ENCODE results near the gene SSH2.

DNA sequence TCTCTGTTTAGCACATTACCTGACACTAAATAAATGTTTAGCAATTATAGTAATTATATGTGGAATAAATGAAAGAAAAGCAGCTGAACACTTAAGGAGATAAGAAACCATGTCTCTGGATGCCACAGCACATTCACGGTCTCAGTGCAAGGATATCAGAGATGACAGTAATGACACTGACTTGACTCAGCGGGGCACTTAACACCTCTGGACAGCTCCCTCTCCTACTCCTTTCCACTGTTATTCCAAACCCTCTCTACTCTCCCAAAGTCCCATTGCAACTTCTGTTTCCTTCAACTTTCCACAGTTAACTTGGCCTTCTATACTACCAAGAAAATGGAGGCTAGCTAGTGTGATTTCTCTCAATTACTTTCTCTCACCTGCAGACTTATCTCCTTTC lies 214.3 kb downstream of the SSH2 start:
- no peak for TF ChIP-seq RAD21 (IDR thresholded peaks at IDR 0.05; ENCODE audit: low read length)
- TF ChIP-seq CHD2 (IDR thresholded peaks at IDR 0.05; ENCODE audit: low read length, partially characterized antibody) = no peak
- TF ChIP-seq RCOR1 (IDR thresholded peaks at IDR 0.05; ENCODE audit: low read length) = no peak
- TF ChIP-seq SIN3A (IDR thresholded peaks at IDR 0.05; ENCODE audit: borderline replicate concordance, low read depth, low read length) = no peak
- TF ChIP-seq POLR2AphosphoS5 (IDR thresholded peaks at IDR 0.05; ENCODE audit: low read depth, low read length) = no peak
- TF ChIP-seq GATA2 (CRISPR knock-in tag; IDR thresholded peaks at IDR 0.05) = no peak

Data from SK-N-SH (cell line).